Body of pancreas (tissue), 4 donors: ENCODE results near the gene RFC4.

ENCODE experiments used
- POLR2A ChIP-seq, 3 donors: fragments of 450-650 bp; IDR thresholded peaks; one replicate each; pipeline ENCODE4 v1.6.1; 2016; ENCODE audit warnings: antibody characterized with exemption in 3 of 3, mild to moderate bottlenecking in 2 of 3
- TF ChIP-seq, protein P1 (sequence below), 7 experiments: fragments of 450-650 bp in 4 of 7; fragments of 200-600 bp in 3 of 7; sonication (generic) in 3 of 7; IDR thresholded peaks; one replicate each; pipeline ENCODE4 v1.5.1; 2016 to 2019; ENCODE audit warnings: antibody characterized with exemption in 7 of 7

DNA sequence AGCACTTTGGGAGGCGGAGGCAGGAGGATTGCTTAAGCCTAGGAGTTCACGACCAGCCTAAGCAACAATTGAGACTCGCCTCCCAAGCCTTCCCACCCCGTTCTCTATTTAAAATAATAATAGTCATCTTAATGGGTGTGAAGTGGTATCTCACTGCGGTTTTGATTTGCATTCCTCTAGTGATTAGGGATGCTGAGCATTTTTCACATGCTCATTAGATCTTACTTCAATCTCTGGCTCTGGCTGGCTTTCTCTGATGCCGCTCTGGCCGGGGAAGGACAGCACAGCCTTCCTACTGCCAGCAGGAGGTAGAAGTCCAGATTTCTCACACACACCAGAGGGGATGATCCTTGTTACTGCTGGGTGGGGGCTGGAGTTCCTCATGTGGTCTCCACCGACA, 30.3 kb downstream of the RFC4 start:
- TF ChIP-seq POLR2A (IDR thresholded peaks at IDR 0.05): no peak
- TF ChIP-seq, protein P1, sequence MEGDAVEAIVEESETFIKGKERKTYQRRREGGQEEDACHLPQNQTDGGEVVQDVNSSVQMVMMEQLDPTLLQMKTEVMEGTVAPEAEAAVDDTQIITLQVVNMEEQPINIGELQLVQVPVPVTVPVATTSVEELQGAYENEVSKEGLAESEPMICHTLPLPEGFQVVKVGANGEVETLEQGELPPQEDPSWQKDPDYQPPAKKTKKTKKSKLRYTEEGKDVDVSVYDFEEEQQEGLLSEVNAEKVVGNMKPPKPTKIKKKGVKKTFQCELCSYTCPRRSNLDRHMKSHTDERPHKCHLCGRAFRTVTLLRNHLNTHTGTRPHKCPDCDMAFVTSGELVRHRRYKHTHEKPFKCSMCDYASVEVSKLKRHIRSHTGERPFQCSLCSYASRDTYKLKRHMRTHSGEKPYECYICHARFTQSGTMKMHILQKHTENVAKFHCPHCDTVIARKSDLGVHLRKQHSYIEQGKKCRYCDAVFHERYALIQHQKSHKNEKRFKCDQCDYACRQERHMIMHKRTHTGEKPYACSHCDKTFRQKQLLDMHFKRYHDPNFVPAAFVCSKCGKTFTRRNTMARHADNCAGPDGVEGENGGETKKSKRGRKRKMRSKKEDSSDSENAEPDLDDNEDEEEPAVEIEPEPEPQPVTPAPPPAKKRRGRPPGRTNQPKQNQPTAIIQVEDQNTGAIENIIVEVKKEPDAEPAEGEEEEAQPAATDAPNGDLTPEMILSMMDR (IDR thresholded peaks at IDR 0.05): no peak
